Uterus (tissue), 4 donors: ENCODE measurements around the gene RBP4. TPM values are rescaled to one million over a fixed set of nuclear protein-coding genes. Genes with fewer than 3 reads are reported as not detected.

Experiments used
- DNase-seq, 2 donors: peaks; one replicate each; pipeline ENCODE4 v3.0.0-alpha.2; 2019 to 2020
- H3K27ac ChIP-seq, 2 donors: fragments of 200-600 bp; sonication (generic); 1 replicate in 1 of 2; 2 replicates in 1 of 2; pipeline ENCODE4 v1.5.1; 2016 to 2018
- H3K27me3 ChIP-seq, 2 donors: fragments of 200-600 bp; sonication (generic); one replicate each; pipeline ENCODE4 v1.5.1; 2018 to 2019; ENCODE audit warnings: control low read depth in 1 of 2
- H3K36me3 ChIP-seq, 2 donors: fragments of 200-600 bp; sonication (generic); one replicate each; pipeline ENCODE4 v1.5.1; 2019; ENCODE audit warnings: control low read depth in 1 of 2
- H3K4me1 ChIP-seq, 2 donors: fragments of 200-600 bp; sonication (generic); one replicate each; pipeline ENCODE4 v1.5.1; 2018 to 2019; ENCODE audit warnings: control low read depth in 1 of 2
- H3K4me3 ChIP-seq, 2 donors: fragments of 200-600 bp; sonication (generic); 1 replicate in 1 of 2; 2 replicates in 1 of 2; pipeline ENCODE4 v1.5.1; 2018 to 2019; ENCODE audit warnings: mild to moderate bottlenecking in 1 of 2
- H3K9me3 ChIP-seq, 2 donors: fragments of 200-600 bp; sonication (generic); one replicate each; pipeline ENCODE4 v1.5.1; 2019; ENCODE audit warnings: control low read depth in 1 of 2
- CTCF ChIP-seq, 4 experiments: fragments of 200-600 bp in 2 of 4; fragments of 450-650 bp in 2 of 4; sonication (generic) in 2 of 4; IDR thresholded peaks; one replicate each; pipeline ENCODE4 v1.5.1; 2016 to 2019; ENCODE audit warnings: antibody characterized with exemption in 4 of 4, mild to moderate bottlenecking in 2 of 4, moderate library complexity in 1 of 4
- POLR2A ChIP-seq, 2 donors: fragments of 450-650 bp; IDR thresholded peaks; one replicate each; pipeline ENCODE4 v1.6.1; 2016; ENCODE audit warnings: antibody characterized with exemption in 2 of 2, mild to moderate bottlenecking in 1 of 2, moderate library complexity in 1 of 2
- intact Hi-C: fragments of 100-400 bp; cut with DNase I; formaldehyde crosslinking; loops from one replicate; pipeline ENCODE4 v1.15.1; 2023; ENCODE audit warnings: low total_unique reads
- total RNA-seq, 4 donors: library from RNA; depleted of rRNA in 3 of 4; stranded (reverse); fragments of >200 nt in 3 of 4; gene quantifications; one replicate each; pipeline versions ENCODE4 v1.1.0 to v1.2.4, GENCODE V29; 2014 to 2023
- donor health status: DM: yes; HTN: yes; CAD: no.

The RBP4 gene
- total RNA-seq, 4 donors from 2014 or later = 0.90 to 3.2 TPM; not detected in 2

GRCh38 chr10:93600446-93601145, 439 bp downstream of the RBP4 start:
- DNase-seq = no peak
- peaks cover 0 to 4% of the 10 kb centered on the region in 2 donors for H3K4me1 ChIP-seq
- TF ChIP-seq POLR2A (IDR thresholded peaks at IDR 0.05) = no peak
- no peak for TF ChIP-seq CTCF (IDR thresholded peaks at IDR 0.05)
- H3K27ac ChIP-seq = no peak overlapping the region
- H3K4me3 ChIP-seq = peak overlapping the region in 1 of 2 donors; percentile 16
- intact Hi-C loops = no loop called here
- H3K36me3 ChIP-seq = no peaks in the 10 kb centered on the region
- peaks cover 0 to 27% of the 10 kb centered on the region in 2 donors for H3K27me3 ChIP-seq
- H3K9me3 ChIP-seq = no peaks in the 10 kb centered on the region

- TF ChIP-seq CTCF (IDR thresholded peaks at IDR 0.05) (no peak), POLR2A (IDR thresholded peaks at IDR 0.05) (no peak)
- peaks cover 0 to 4% of the 10 kb centered on the region in 2 donors for H3K4me1 ChIP-seq
- DNase-seq = no peak
- no peaks in the 10 kb centered on the region for H3K9me3 ChIP-seq
- intact Hi-C loops = no loop called here
- peaks cover 0 to 19% of the 10 kb centered on the region in 2 donors for H3K27me3 ChIP-seq
- H3K4me3 ChIP-seq = no peak overlapping the region
- H3K27ac ChIP-seq = no peak overlapping the region
- no peaks in the 10 kb centered on the region for H3K36me3 ChIP-seq
Observed at GRCh38 chr10:93599778-93600177, 1.3 kb downstream of the RBP4 start.

- Histone ChIP-seq H3K9me3 (no peaks in the 10 kb centered on the region), H3K27ac (no peak overlapping the region), H3K27me3 (peaks cover 0 to 15% of the 10 kb centered on the region in 2 donors), H3K36me3 (no peaks in the 10 kb centered on the region), H3K4me1 (peaks cover 0 to 4% of the 10 kb centered on the region in 2 donors), H3K4me3 (no peak overlapping the region)
- TF ChIP-seq POLR2A (IDR thresholded peaks at IDR 0.05) (no peak), CTCF (IDR thresholded peaks at IDR 0.05) (no peak)
- DNase-seq = no peak
- intact Hi-C loops = no loop called here
Observed at GRCh38 chr10:93599335-93599734, 1.7 kb downstream of the RBP4 start.

- Histone ChIP-seq H3K36me3 (no peaks in the 10 kb centered on the region), H3K9me3 (no peaks in the 10 kb centered on the region), H3K4me1 (peaks cover 0 to 4% of the 10 kb centered on the region in 2 donors), H3K27ac (no peak overlapping the region), H3K4me3 (no peak overlapping the region), H3K27me3 (peaks cover 0 to 6% of the 10 kb centered on the region in 2 donors)
- intact Hi-C loops = no loop called here
- DNase-seq = no peak
- TF ChIP-seq POLR2A (IDR thresholded peaks at IDR 0.05) (no peak), CTCF (IDR thresholded peaks at IDR 0.05) (no peak)
Observed at GRCh38 chr10:93598157-93598556, 2.9 kb downstream of the RBP4 start.

GRCh38 chr10:93597075-93597599, 3.9 kb downstream of the RBP4 start:
- Histone ChIP-seq H3K9me3 (no peaks in the 10 kb centered on the region), H3K4me1 (peaks cover 0 to 4% of the 10 kb centered on the region in 2 donors)
- intact Hi-C loops = no loop called here

More at GRCh38 chr10:93597075-93597599, 3.9 kb downstream of the RBP4 start:
- TF ChIP-seq CTCF (IDR thresholded peaks at IDR 0.05) (no peak), POLR2A (IDR thresholded peaks at IDR 0.05) (no peak)
- H3K27me3 ChIP-seq = no peaks in the 10 kb centered on the region
- no peak overlapping the region for H3K4me3 ChIP-seq
- DNase-seq = no peak
- no peak overlapping the region for H3K27ac ChIP-seq
- H3K36me3 ChIP-seq = no peaks in the 10 kb centered on the region
